MCF 10A (cell line): ENCODE data around the gene UGT8. TPM values are rescaled to one million over a fixed set of nuclear protein-coding genes. Genes with fewer than 3 reads are reported as not detected.

ENCODE experiments used
- BruUV-seq: library from RNA; stranded (reverse); fragments of 400-500 nt; replicated peaks from 2 replicates; lab custom pipeline; 2021; lab: Mats Ljungman, UMichigan
- CTCF ChIA-PET: fragments of 300-600 bp; sonication (Branson Sonifier 250); formaldehyde crosslinking; extraction: SDS; loops from one replicate; lab custom pipeline; 2021; ENCODE audit warnings: antibody characterized with exemption, inconsistent platforms; lab: Yijun Ruan, JAX
- POLR2A ChIA-PET: fragments of 300-600, 350-650 bp; sonication (Branson Sonifier 250); formaldehyde crosslinking; extraction: SDS; loops from one replicate; lab custom pipeline; 2020; ENCODE audit warnings: antibody characterized with exemption, inconsistent platforms; lab: Yijun Ruan, JAX
- DNase-seq: peaks from one replicate; pipeline ENCODE4 v3.0.0-alpha.2; 2018; ENCODE audit not compliant: unreplicated experiment
- H3K27ac Mint-ChIP-seq: one replicate; pipeline ENCODE4 v1.8.0; 2022; ENCODE audit warnings: mild to moderate bottlenecking, low read depth, mixed read lengths; ENCODE audit not compliant: unreplicated experiment
- H3K27me3 Mint-ChIP-seq: one replicate; pipeline ENCODE4 v1.8.0; 2022; ENCODE audit warnings: mixed read lengths; ENCODE audit not compliant: insufficient read depth, unreplicated experiment
- H3K36me3 Mint-ChIP-seq: one replicate; pipeline ENCODE4 v1.8.0; 2022; ENCODE audit warnings: mild to moderate bottlenecking, moderate library complexity, mixed read lengths; ENCODE audit not compliant: insufficient read depth, unreplicated experiment
- H3K4me1 Mint-ChIP-seq: one replicate; pipeline ENCODE4 v1.8.0; 2022; ENCODE audit warnings: mixed read lengths; ENCODE audit not compliant: insufficient read depth, unreplicated experiment
- H3K4me3 Mint-ChIP-seq: one replicate; pipeline ENCODE4 v1.8.0; 2022; ENCODE audit warnings: mild to moderate bottlenecking, moderate library complexity, mixed read lengths; ENCODE audit not compliant: unreplicated experiment
- H3K9me3 Mint-ChIP-seq: one replicate; pipeline ENCODE4 v1.8.0; 2022; ENCODE audit warnings: mixed read lengths; ENCODE audit not compliant: unreplicated experiment
- CTCF ChIP-seq: fragments of 200-600 bp; IDR thresholded peaks from one replicate; pipeline ENCODE4 v1.8.0; 2022; ENCODE audit warnings: antibody characterized with exemption, mild to moderate bottlenecking; ENCODE audit not compliant: unreplicated experiment
- intact Hi-C: fragments of 100-400 bp; cut with micrococcal nuclease; formaldehyde crosslinking; loops from 2 replicates; pipeline ENCODE4 v1.14.1; 2022
- total RNA-seq: library from RNA; stranded (reverse); gene quantifications from 2 replicates; pipeline ENCODE4 v1.2.3, GENCODE V29; 2022

Gene UGT8
- total RNA-seq, 1 experiment from 2014 or later = 2.6 TPM

GRCh38 chr4:114599903-114600552 lies 1.4 kb downstream of the UGT8 start:
- CTCF ChIA-PET = interaction anchor here (1.4 to 2.3 kb wide), 2 partner anchors 14 to 59 kb away, joined by 4 to 9 read pairs; no protein-coding TSS in a partner anchor
- DNase-seq = peak; percentile 46

GRCh38 chr4:114600672-114601071 lies 2.1 kb downstream of the UGT8 start:
- peaks cover 47% of the 10 kb centered on the region for H3K27me3 Mint-ChIP-seq
- no peak overlapping the region for H3K27ac Mint-ChIP-seq
- no peak for TF ChIP-seq CTCF
- H3K36me3 Mint-ChIP-seq = no peaks in the 10 kb centered on the region
- intact Hi-C loops = no loop called here
- ChIA-PET CTCF (interaction anchor here (0.6 to 2.3 kb wide), 2 partner anchors 14 to 58 kb away, joined by 4 to 9 read pairs; no protein-coding TSS in a partner anchor), POLR2A (interaction anchor here (0.8 kb wide), 1 partner anchor 18 kb away, joined by 3 read pairs; no protein-coding TSS in a partner anchor)
- peaks cover 7% of the 10 kb centered on the region for H3K4me1 Mint-ChIP-seq
- no peak for DNase-seq
- no peaks in the 10 kb centered on the region for H3K9me3 Mint-ChIP-seq
- no peak overlapping the region for H3K4me3 Mint-ChIP-seq
- no TSS peak for BruUV-seq

More at GRCh38 chr4:114599903-114600552, 1.4 kb downstream of the UGT8 start:
- intact Hi-C loops = no loop called here
- Mint-ChIP-seq H3K9me3 (no peaks in the 10 kb centered on the region), H3K27me3 (peaks cover 53% of the 10 kb centered on the region), H3K27ac (no peak overlapping the region), H3K4me1 (peaks cover 7% of the 10 kb centered on the region), H3K36me3 (no peaks in the 10 kb centered on the region), H3K4me3 (peak overlapping the region; percentile 77)
- POLR2A ChIA-PET = interaction anchor here (0.9 to 2.6 kb wide), 4 partner anchors 14 to 33 kb away, joined by 3 to 13 read pairs (median 3); no protein-coding TSS in a partner anchor
- no TSS peak for BruUV-seq
- TF ChIP-seq CTCF = no peak

GRCh38 chr4:114601304-114602052 lies 2.9 kb downstream of the UGT8 start:
- intact Hi-C loops = no loop called here

More at GRCh38 chr4:114601304-114602052, 2.9 kb downstream of the UGT8 start:
- no peak overlapping the region for H3K27ac Mint-ChIP-seq
- no peaks in the 10 kb centered on the region for H3K9me3 Mint-ChIP-seq
- peaks cover 7% of the 10 kb centered on the region for H3K4me1 Mint-ChIP-seq
- no peaks in the 10 kb centered on the region for H3K36me3 Mint-ChIP-seq
- no peak overlapping the region for H3K4me3 Mint-ChIP-seq
- ChIA-PET POLR2A (interaction anchor here (0.6 to 0.8 kb wide), 5 partner anchors 11 to 200 kb away, joined by 3 to 4 read pairs (median 3); no protein-coding TSS in a partner anchor), CTCF (interaction anchor here (0.6 kb wide), 2 partner anchors 57 to 230 kb away, joined by 4 to 6 read pairs; no protein-coding TSS in a partner anchor)
- TF ChIP-seq CTCF = no peak
- peaks cover 39% of the 10 kb centered on the region for H3K27me3 Mint-ChIP-seq
- BruUV-seq = no TSS peak
- DNase-seq = no peak
